Measurements from ENCODE around the gene SOX12. TPM values are rescaled to one million over a fixed set of nuclear protein-coding genes. Genes with fewer than 3 reads are reported as not detected.

The SOX12 gene
- 12.3 TPM for total RNA-seq
- long read RNA-seq, full-length matches to known transcripts: 10 of 10 reads
- long read RNA-seq, partial matches to known transcripts: 0 of 10 reads
- long read RNA-seq, other reads (novel, unspliced or antisense): 0 of 10 reads

DNA sequence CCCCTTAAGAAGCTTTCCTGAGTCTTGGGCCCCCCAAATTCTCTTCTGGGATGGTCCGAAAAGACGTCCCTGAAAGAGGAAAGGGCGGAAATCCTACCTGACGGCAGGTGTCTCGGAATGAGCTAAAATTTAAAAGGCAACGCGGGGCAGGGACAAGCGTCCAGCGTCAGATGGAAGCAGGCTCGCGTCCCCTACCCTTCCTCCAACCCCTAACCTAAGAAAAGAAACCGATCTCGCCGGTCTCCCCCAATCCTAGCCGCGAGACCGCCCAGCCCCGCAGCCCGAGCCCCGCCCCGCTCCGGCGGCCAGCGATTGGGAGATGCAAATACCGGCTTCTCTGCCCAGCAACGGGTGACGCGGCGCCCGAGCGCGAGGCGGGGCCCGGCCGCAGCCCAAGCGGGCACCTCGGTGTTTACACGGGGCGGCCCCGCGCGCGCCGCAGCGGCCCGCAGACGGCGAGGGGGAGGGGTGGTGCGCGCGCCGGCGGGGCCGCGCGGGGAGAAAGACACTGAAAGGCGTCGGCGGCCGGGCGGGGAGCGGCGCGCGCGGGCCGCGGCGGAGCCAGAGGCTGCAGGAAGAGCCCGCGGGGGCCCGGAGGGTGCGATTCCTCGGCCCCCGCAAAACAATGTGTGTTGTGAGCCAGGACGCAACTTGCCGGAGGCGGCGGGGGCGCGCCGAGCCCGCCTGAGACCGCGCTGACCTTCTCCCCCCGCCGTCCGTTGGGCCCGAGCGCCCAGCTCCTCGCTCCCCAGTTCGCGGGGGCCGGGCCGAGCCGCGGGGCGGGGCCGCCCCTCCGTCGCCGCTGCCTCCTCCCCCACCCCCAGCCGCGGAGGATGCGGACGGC is at the start of gene SOX12:
Gene SOX12 (plus strand): TSS at position 508 of the 844 bp plus-strand sequence. CDS start 373 bp downstream, outside the sequence.
- H3K4me1 ChIP-seq: peaks cover 58% of the 10 kb centered on the region
- peak within 1 kb of the TSS; percentile 83 for H3K4me3 ChIP-seq
- H3K9me3 ChIP-seq (replicated peaks): no peaks in the 10 kb centered on the region
- H3K27me3 ChIP-seq (ENCODE audit: low read depth): no peaks in the 10 kb centered on the region
- TF ChIP-seq, protein P1, sequence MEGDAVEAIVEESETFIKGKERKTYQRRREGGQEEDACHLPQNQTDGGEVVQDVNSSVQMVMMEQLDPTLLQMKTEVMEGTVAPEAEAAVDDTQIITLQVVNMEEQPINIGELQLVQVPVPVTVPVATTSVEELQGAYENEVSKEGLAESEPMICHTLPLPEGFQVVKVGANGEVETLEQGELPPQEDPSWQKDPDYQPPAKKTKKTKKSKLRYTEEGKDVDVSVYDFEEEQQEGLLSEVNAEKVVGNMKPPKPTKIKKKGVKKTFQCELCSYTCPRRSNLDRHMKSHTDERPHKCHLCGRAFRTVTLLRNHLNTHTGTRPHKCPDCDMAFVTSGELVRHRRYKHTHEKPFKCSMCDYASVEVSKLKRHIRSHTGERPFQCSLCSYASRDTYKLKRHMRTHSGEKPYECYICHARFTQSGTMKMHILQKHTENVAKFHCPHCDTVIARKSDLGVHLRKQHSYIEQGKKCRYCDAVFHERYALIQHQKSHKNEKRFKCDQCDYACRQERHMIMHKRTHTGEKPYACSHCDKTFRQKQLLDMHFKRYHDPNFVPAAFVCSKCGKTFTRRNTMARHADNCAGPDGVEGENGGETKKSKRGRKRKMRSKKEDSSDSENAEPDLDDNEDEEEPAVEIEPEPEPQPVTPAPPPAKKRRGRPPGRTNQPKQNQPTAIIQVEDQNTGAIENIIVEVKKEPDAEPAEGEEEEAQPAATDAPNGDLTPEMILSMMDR (IDR thresholded peaks at IDR 0.05; ENCODE audit: borderline replicate concordance): no peak
- peak within 1 kb of the TSS; percentile 98 for H3K27ac ChIP-seq (replicated peaks)
- intact Hi-C loops (cut with micrococcal nuclease): no loop called here
- H3K36me3 ChIP-seq: peaks cover 2% of the 10 kb centered on the region
- DNase-seq: peak; percentile 98

GRCh38 chr20:275791-276190 is 49.6 kb upstream of the SOX12 start:
- H3K4me3 ChIP-seq: no peak overlapping the region
- H3K27ac ChIP-seq (replicated peaks): peak overlapping the region; percentile 68
- DNase-seq: no peak
- TF ChIP-seq, protein P1 (IDR thresholded peaks at IDR 0.05; ENCODE audit: borderline replicate concordance): no peak
- H3K9me3 ChIP-seq (replicated peaks): no peaks in the 10 kb centered on the region
- peaks cover 5% of the 10 kb centered on the region for H3K4me1 ChIP-seq
- no peaks in the 10 kb centered on the region for H3K27me3 ChIP-seq (ENCODE audit: low read depth)
- intact Hi-C loops (cut with micrococcal nuclease): no loop called here
- peaks cover 33% of the 10 kb centered on the region for H3K36me3 ChIP-seq

- TF ChIP-seq, protein P1 (IDR thresholded peaks at IDR 0.05; ENCODE audit: borderline replicate concordance): no peak
- intact Hi-C loops (cut with micrococcal nuclease): no loop called here
- no peak for DNase-seq
- H3K27ac ChIP-seq (replicated peaks): no peak overlapping the region
- H3K27me3 ChIP-seq (ENCODE audit: low read depth): no peaks in the 10 kb centered on the region
- peaks cover 5% of the 10 kb centered on the region for H3K4me1 ChIP-seq
- no peaks in the 10 kb centered on the region for H3K9me3 ChIP-seq (replicated peaks)
- H3K36me3 ChIP-seq: peaks cover 38% of the 10 kb centered on the region
- no peak overlapping the region for H3K4me3 ChIP-seq
Observed at GRCh38 chr20:276620-277495, 48.5 kb upstream of the SOX12 start.

DNA sequence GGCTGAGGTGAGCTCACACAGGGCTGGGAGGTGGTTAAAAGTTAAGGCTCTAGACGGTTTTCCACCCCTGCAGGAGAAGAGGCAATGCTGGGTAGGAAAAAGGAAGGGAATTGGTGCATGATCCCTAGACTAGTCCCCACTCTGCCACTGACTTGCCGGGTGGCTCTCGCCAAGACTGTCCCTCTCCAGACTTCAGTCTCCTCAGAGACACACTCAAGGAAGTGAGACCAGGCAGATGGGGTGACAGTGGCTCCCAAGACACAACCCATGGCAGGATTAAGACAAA is 47.9 kb upstream of the SOX12 start:
- H3K36me3 ChIP-seq: peaks cover 38% of the 10 kb centered on the region
- TF ChIP-seq, protein P1 (IDR thresholded peaks at IDR 0.05; ENCODE audit: borderline replicate concordance): no peak
- H3K4me1 ChIP-seq: peaks cover 5% of the 10 kb centered on the region
- intact Hi-C loops (cut with micrococcal nuclease): no loop called here
- H3K9me3 ChIP-seq (replicated peaks): no peaks in the 10 kb centered on the region
- H3K27ac ChIP-seq (replicated peaks): no peak overlapping the region
- H3K27me3 ChIP-seq (ENCODE audit: low read depth): no peaks in the 10 kb centered on the region
- no peak overlapping the region for H3K4me3 ChIP-seq
- no peak for DNase-seq

DNA sequence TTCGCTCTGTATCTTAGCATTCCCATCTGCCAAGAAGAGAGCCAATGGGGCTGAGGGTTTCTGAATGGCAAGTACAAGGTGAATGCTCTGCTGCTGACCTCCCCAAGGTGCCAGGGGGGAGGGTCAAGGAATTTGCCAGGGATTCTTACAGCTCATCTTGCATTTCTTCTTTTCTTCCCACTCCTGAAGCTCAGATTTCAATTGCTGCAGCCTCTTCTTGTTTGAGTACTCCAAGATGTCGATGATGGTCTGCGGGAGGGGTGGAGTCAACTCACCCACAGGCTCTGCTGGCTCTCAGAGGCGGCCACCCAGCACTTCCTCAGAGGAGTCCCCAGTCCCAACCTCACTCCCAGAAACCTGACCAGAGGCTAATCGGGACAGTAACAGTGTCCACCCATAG is 47.2 kb upstream of the SOX12 start:
- Histone ChIP-seq H3K27me3 (ENCODE audit: low read depth) (no peaks in the 10 kb centered on the region), H3K4me1 (peaks cover 5% of the 10 kb centered on the region), H3K4me3 (no peak overlapping the region), H3K9me3 (replicated peaks) (no peaks in the 10 kb centered on the region), H3K36me3 (peaks cover 38% of the 10 kb centered on the region), H3K27ac (replicated peaks) (no peak overlapping the region)
- intact Hi-C loops (cut with micrococcal nuclease): no loop called here
- DNase-seq: no peak
- TF ChIP-seq, protein P1 (IDR thresholded peaks at IDR 0.05; ENCODE audit: borderline replicate concordance): no peak
